Neuron (in vitro differentiated cells): Measurements from ENCODE around the gene DNMBP.
"Not testable (repeated sequence)": the region's sequence is repeated elsewhere in the genome, so short reads cannot be mapped to it uniquely, and the experiment has no call there.

Experiments
- H2AFZ ChIP-seq: one replicate; pipeline ENCODE4 v1.6.1; 2013; ENCODE audit warnings: low read depth, mild to moderate bottlenecking, inconsistent platforms, low read length, moderate library complexity
- H3K27me3 ChIP-seq: one replicate; pipeline ENCODE4 v1.6.1; 2013; ENCODE audit warnings: low read length; ENCODE audit not compliant: insufficient read depth
- H3K36me3 ChIP-seq: one replicate; pipeline ENCODE4 v1.6.1; 2013; ENCODE audit warnings: low read length; ENCODE audit not compliant: insufficient read depth
- H3K4me1 ChIP-seq: one replicate; pipeline ENCODE4 v1.6.1; 2013; ENCODE audit warnings: low read length; ENCODE audit not compliant: insufficient read depth
- H3K4me3 ChIP-seq: 2 replicates; pipeline ENCODE4 v1.5.1; 2013; ENCODE audit warnings: mild to moderate bottlenecking, low read length, moderate library complexity
- H3K9me3 ChIP-seq: one replicate; pipeline ENCODE4 v1.6.1; 2013; ENCODE audit warnings: low read length

The DNMBP gene

GRCh38 chr10:99943908-99944307 is 65.8 kb downstream of the DNMBP start:
- H3K9me3 ChIP-seq: peaks cover 2% of the 10 kb centered on the region
- no peak overlapping the region for H3K4me3 ChIP-seq
- no peak overlapping the region for H2AFZ ChIP-seq
- H3K4me1 ChIP-seq: no peaks in the 10 kb centered on the region
- no peaks in the 10 kb centered on the region for H3K36me3 ChIP-seq
- no peaks in the 10 kb centered on the region for H3K27me3 ChIP-seq

GRCh38 chr10:99941942-99942820 is 67.6 kb downstream of the DNMBP start:
- H2AFZ ChIP-seq: no peak overlapping the region
- no peaks in the 10 kb centered on the region for H3K4me1 ChIP-seq
- H3K27me3 ChIP-seq: no peaks in the 10 kb centered on the region
- H3K9me3 ChIP-seq: peaks cover 2% of the 10 kb centered on the region
- no peaks in the 10 kb centered on the region for H3K36me3 ChIP-seq
- H3K4me3 ChIP-seq: no peak overlapping the region

GRCh38 chr10:99938563-99938962 is 71.2 kb downstream of the DNMBP start:
- no peak overlapping the region for H3K4me3 ChIP-seq

DNA sequence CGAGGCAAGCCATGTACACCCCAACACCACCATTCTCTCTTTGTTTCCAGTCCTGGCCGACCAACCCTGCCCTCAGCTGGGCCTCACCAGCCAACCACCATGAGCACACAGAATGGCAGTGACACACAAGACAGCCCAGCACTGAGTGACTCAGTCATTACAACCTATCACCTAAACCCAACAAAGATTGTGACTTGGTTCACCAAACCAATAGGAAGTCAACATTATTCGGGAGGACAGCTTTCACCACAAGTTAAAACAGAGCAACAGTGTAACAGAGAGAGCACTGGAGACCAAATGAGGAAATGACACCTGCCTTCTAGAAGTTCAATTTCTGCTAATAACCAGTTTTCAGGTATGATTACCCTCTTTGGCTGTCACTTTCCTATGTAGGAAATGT is 72.1 kb downstream of the DNMBP start:
- no peaks in the 10 kb centered on the region for H3K4me1 ChIP-seq
- H2AFZ ChIP-seq: no peak overlapping the region
- H3K4me3 ChIP-seq: no peak overlapping the region
- peaks cover 2% of the 10 kb centered on the region for H3K9me3 ChIP-seq
- no peaks in the 10 kb centered on the region for H3K36me3 ChIP-seq
- no peaks in the 10 kb centered on the region for H3K27me3 ChIP-seq

More at GRCh38 chr10:99938563-99938962, 71.2 kb downstream of the DNMBP start:
- Histone ChIP-seq H3K9me3 (peaks cover 2% of the 10 kb centered on the region), H2AFZ (no peak overlapping the region), H3K27me3 (no peaks in the 10 kb centered on the region), H3K4me1 (no peaks in the 10 kb centered on the region), H3K36me3 (no peaks in the 10 kb centered on the region)

DNA sequence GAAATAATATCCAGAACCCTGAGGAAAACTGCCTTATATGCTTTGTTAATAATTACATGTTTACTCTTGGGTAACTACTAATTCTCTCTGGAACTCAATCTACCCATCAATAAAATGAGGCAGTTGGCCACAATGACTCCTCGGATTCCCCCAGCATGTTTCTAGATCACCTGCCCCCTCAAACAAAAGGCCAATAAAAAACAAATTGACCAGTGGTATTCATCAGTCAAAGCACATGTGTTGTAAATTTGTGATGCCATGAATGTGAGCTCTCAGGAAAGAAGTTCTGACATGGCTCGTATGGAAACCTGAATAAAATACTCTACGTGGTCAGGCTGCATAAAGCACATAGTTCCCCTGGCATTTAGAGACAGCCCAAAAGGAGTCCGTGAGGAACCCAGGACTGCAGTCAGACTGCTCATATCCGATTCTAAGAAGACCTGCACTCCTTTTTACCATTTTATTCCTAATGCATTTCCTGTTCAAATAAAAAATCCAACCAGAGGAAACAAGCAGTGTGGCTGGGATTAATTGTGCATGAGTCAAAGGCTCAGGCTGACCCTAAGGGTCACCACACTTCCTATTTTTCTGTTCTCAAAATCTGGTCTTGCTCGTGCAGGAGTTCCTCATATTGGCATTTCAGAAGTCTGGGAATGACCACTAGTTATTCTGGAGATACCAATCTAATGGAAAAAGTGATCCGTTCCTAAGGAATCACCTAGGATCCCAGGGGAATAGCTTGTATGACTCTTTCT is 77.4 kb downstream of the DNMBP start:
- not testable (repeated sequence) for H3K36me3 ChIP-seq, H3K9me3 ChIP-seq, H3K4me3 ChIP-seq, H3K27me3 ChIP-seq, H3K4me1 ChIP-seq, H2AFZ ChIP-seq

DNA sequence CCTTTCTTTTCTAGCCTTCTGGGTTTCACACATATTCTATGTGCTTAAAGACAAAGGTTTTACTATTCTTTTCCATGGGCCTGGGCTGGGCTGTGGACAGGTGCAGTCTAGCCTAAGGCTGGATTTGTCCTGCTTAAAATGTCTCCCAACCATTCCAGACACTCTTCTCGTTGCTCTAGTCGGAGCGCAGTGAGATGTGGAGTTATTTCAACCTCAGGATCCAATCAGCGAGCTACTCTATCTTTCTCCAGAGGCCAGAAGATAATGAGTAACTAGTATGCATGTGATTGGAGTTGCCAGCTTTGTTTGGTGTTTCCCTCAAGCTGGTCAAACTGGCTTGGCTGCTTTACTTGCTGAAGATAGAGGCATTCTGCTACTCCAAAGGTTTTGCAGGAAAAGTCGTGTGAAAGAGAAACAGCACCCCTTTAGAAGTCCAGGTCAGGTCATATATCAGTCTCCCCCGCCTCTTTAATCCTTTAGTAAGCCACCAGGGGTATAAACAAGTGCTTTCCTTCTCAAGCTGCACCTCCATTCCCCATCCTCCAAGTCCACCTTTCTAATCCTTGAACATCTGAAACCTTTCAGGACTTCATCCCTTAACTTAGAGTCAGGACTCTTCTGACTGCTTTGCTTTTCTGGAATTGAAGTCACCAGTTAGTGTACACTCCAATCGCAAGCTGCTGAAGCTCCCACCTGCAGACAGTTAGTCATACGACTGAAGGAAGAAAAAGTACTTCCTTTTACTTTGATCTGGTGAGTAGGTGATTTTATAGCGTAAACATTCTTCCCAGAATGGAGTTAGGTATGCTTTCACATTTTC is 78.8 kb downstream of the DNMBP start:
- Histone ChIP-seq H3K4me3 (no peak overlapping the region), H3K36me3 (no peaks in the 10 kb centered on the region), H3K27me3 (no peaks in the 10 kb centered on the region), H3K4me1 (no peaks in the 10 kb centered on the region), H3K9me3 (no peaks in the 10 kb centered on the region), H2AFZ (no peak overlapping the region)

- Histone ChIP-seq H2AFZ (no peak overlapping the region), H3K36me3 (no peaks in the 10 kb centered on the region), H3K27me3 (no peaks in the 10 kb centered on the region), H3K4me1 (peaks cover 8% of the 10 kb centered on the region), H3K4me3 (no peak overlapping the region), H3K9me3 (no peaks in the 10 kb centered on the region)
Measured at GRCh38 chr10:99929360-99929759, 80.4 kb downstream of the DNMBP start.

- peaks cover 8% of the 10 kb centered on the region for H3K4me1 ChIP-seq
- no peak overlapping the region for H3K4me3 ChIP-seq
- no peaks in the 10 kb centered on the region for H3K27me3 ChIP-seq
- H2AFZ ChIP-seq: no peak overlapping the region
- no peaks in the 10 kb centered on the region for H3K36me3 ChIP-seq
- no peaks in the 10 kb centered on the region for H3K9me3 ChIP-seq
Measured at GRCh38 chr10:99927721-99928280, 81.9 kb downstream of the DNMBP start.

DNA sequence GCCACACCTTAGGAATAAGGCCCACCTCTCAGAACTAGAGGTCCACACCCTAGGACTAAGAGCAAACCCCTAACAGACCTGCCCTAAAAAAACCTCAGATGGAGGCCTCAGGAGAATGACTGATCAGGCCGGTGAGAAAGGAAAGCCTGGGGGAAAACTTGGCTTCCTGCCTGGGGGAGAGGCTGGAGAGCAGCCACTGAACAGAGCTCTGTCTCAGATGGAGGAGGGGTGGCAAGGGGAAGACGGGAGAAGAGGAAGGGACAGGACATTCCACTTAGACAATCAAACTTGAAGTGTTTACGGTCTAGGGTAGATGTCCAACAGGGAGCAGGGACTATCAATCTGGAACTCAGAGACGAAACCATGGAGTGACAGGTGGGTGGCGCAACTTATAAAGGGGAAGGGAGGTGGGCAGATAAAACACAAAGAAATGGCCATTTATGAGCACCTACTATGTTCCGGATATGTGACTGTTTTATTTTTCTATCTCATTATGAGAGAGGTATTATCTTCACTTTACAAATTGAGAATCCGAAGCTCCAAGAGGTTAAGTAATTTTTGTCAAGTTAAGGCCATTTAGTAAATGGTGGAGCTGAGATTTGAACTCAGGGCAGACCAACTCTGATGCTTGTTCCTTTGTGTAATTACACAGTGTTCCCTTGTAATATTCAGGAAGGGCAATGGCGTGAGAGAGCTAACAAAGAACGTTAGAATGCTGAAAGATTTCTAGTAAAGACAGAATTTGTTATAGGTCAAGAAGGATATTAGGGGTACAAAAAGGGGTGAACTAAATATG is 82.6 kb downstream of the DNMBP start:
- Histone ChIP-seq H3K4me3 (no peak overlapping the region), H3K36me3 (no peaks in the 10 kb centered on the region), H3K9me3 (no peaks in the 10 kb centered on the region), H2AFZ (no peak overlapping the region), H3K4me1 (peaks cover 8% of the 10 kb centered on the region), H3K27me3 (no peaks in the 10 kb centered on the region)

DNA sequence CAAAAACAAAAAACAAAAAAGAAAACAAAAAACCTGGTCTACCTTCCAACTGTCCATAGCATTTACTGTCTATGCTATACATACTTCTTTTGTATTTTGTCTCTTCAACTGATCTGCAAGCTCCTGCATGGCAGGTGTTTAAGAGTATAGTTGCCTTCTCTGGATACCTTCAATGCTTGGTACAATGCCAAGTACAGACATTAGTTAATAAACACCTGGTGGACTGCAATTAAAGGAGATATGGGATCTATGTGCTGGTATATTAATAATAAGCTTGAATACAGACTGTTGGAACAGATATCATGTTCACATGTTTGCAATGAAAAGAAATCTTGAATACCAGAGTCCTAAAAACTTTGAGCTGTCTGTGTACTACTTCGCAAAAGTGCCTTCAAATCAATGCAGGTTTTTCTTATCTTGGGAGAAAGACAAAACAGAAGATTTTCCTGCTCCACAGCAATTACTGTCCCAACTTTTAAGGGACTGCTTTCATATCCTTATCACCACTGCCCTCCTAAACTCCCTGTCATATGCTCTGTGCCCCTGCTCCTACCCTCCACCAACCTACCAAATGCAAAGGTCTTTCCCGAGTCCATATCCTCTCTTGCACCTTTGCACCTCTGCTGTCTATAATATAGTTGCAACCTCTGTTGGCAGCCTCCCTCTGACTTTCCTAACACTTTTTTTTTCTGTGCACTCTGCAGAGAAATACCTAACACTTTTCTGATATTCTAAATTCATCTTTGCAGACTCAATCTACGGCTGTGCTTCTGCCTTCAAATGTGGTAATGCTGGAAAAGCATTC is 85.1 kb downstream of the DNMBP start:
- Histone ChIP-seq H2AFZ (no peak overlapping the region), H3K36me3 (no peaks in the 10 kb centered on the region), H3K4me1 (peaks cover 8% of the 10 kb centered on the region), H3K4me3 (no peak overlapping the region), H3K27me3 (no peaks in the 10 kb centered on the region), H3K9me3 (no peaks in the 10 kb centered on the region)

DNA sequence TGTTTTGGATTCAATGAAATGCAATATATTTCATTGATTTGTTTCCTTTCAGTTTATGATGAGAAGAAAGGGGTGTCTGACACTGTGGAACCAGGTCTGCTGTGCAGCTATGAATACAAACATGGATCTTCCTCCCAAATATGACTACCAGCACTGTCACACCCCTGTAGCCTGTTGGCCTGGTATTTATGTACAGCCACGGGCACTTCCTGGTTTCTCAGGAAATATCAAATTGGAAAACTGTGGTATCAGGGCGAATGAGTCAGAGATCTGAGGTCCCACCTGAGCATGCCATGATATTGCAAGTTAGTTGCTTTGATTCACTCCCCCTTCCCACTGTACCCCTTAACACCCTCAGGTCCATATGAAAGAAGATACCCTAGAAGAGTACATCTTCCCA is 87.8 kb downstream of the DNMBP start:
- Histone ChIP-seq H3K27me3 (no peaks in the 10 kb centered on the region), H3K36me3 (no peaks in the 10 kb centered on the region), H3K9me3 (no peaks in the 10 kb centered on the region), H3K4me1 (peaks cover 13% of the 10 kb centered on the region), H3K4me3 (no peak overlapping the region), H2AFZ (no peak overlapping the region)
